ENCODE measurements around the gene DDX42. TPM values are rescaled to one million over a fixed set of nuclear protein-coding genes. Genes with fewer than 3 reads are reported as not detected.

The DDX42 gene
- total RNA-seq, 2 donors from 2014 or later = 154 to 171 TPM

DNA sequence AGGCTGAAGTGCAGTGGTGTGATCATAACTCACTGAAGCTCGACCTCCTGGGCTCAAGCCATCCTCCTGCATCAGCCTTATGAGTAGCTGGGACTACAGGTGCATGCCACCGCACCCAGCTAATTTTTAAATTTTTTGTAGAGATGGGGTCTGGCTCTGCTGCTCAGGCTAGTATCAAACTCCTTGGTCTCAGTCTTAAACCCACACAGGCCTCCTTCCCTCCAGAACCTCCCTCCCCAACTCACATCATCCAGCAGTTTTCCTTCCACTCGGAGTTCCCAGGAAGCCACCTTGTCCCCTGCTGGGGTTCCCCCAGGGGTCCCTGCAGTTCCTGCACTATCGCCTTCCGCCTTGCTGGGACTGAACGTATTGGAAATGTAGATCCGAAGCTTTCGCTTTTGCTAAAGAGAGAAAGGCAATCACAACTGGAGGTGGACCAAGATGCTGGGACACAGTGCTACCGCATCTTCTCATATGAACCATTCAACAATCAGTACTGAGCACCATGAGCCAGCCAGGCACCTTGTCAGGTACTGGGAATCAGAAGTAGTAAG, 61.3 kb downstream of the DDX42 start:
- TF ChIP-seq, protein P1, sequence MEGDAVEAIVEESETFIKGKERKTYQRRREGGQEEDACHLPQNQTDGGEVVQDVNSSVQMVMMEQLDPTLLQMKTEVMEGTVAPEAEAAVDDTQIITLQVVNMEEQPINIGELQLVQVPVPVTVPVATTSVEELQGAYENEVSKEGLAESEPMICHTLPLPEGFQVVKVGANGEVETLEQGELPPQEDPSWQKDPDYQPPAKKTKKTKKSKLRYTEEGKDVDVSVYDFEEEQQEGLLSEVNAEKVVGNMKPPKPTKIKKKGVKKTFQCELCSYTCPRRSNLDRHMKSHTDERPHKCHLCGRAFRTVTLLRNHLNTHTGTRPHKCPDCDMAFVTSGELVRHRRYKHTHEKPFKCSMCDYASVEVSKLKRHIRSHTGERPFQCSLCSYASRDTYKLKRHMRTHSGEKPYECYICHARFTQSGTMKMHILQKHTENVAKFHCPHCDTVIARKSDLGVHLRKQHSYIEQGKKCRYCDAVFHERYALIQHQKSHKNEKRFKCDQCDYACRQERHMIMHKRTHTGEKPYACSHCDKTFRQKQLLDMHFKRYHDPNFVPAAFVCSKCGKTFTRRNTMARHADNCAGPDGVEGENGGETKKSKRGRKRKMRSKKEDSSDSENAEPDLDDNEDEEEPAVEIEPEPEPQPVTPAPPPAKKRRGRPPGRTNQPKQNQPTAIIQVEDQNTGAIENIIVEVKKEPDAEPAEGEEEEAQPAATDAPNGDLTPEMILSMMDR (conservative IDR thresholded peaks at IDR 0.05) = no peak
- Mint-ChIP-seq H3K4me1 (peaks cover 2% of the 10 kb centered on the region), H3K27me3 (ENCODE audit: insufficient read depth) (no peaks in the 10 kb centered on the region), H3K4me3 (no peak overlapping the region), H3K9me3 (no peaks in the 10 kb centered on the region), H3K36me3 (ENCODE audit: low read depth) (peaks cover 60% of the 10 kb centered on the region), H3K27ac (peak overlapping the region; percentile 79)
- Histone ChIP-seq H3K4me1 (ENCODE audit: control insufficient read depth, insufficient read depth, low read length) (no peaks in the 10 kb centered on the region), H3K27me3 (ENCODE audit: control insufficient read depth, insufficient read depth, low read length, poor library complexity, severe bottlenecking) (no peaks in the 10 kb centered on the region), H3K36me3 (ENCODE audit: control insufficient read depth, insufficient read depth, low read length) (peaks cover 50% of the 10 kb centered on the region), H3K9ac (ENCODE audit: extremely low read depth, low read length, poor library complexity, severe bottlenecking) (no peak overlapping the region), H3K27ac (ENCODE audit: low read depth, low read length) (no peak overlapping the region), H3K9me3 (ENCODE audit: control insufficient read depth, low read length) (no peaks in the 10 kb centered on the region), H3K4me3 (ENCODE audit: low read length) (no peak overlapping the region)
- DNase-seq = no peak
- 38 to 85% methylated on average over 1 to 9 of the region's 9 CpGs for WGBS, 2 experiments (ENCODE audit: insufficient coverage in 1 of 2, insufficient read length in 1 of 2)

DNA sequence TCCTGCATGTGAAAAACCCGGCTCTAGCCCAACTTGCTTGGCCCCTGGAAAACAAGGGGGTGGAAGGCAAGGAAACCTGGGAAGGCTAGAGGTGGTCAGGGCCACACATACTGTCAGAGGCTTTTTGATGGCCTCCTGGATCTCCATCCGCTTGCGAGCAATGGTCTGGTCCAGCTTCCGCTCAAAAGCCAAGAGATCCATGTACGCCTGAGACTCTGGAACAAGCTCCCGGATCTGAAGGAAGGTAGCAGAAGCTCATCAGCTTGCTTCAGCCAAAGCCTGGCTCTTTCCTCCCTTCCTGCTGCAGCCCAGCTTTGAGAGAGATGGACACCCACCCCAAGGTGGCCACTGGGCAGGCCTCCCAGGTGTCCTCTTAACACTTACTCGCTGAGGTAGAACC, 62.8 kb downstream of the DDX42 start:
- H3K36me3 Mint-ChIP-seq (ENCODE audit: low read depth) = peaks cover 48% of the 10 kb centered on the region
- Histone ChIP-seq H3K27ac (ENCODE audit: low read depth, low read length) (no peak overlapping the region), H3K9ac (ENCODE audit: extremely low read depth, low read length, poor library complexity, severe bottlenecking) (no peak overlapping the region), H3K27me3 (ENCODE audit: control insufficient read depth, insufficient read depth, low read length, poor library complexity, severe bottlenecking) (no peaks in the 10 kb centered on the region), H3K36me3 (ENCODE audit: control insufficient read depth, insufficient read depth, low read length) (peaks cover 34% of the 10 kb centered on the region), H3K4me1 (ENCODE audit: control insufficient read depth, insufficient read depth, low read length) (peaks cover 10% of the 10 kb centered on the region), H3K4me3 (ENCODE audit: low read length) (no peak overlapping the region), H3K9me3 (ENCODE audit: control insufficient read depth, low read length) (no peaks in the 10 kb centered on the region)
- H3K9me3 Mint-ChIP-seq = no peaks in the 10 kb centered on the region
- no peaks in the 10 kb centered on the region for H3K27me3 Mint-ChIP-seq (ENCODE audit: insufficient read depth)
- no peak overlapping the region for H3K27ac Mint-ChIP-seq
- H3K4me3 Mint-ChIP-seq = no peak overlapping the region
- no peak for DNase-seq
- WGBS, 2 experiments (ENCODE audit: insufficient coverage in 1 of 2, insufficient read length in 1 of 2) = 93 to 94% methylated on average over 7 of the region's 7 CpGs
- H3K4me1 Mint-ChIP-seq = peaks cover 15% of the 10 kb centered on the region
- TF ChIP-seq, protein P1 (conservative IDR thresholded peaks at IDR 0.05) = no peak

DNA sequence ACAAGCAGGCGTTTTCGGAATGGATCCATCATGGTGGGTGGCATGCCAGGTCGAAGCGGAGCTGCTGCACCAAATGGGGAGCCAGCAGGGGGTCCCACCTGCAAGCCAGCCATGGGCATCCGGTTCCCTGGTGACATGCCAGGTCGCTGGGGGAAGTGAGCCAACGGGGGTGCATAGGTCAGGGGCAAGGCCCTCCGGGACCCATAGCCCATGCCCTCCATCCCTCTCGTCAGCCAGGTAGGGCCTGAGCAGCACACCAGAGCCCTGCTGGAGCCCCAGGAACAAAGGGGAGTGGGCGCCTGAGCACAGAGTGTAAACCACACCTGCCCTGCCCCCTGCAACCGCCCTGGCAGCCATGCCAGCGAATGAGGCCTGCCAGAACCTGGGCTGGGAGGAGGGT, 63.5 kb downstream of the DDX42 start:
- H3K36me3 ChIP-seq (ENCODE audit: control insufficient read depth, insufficient read depth, low read length) = peaks cover 28% of the 10 kb centered on the region
- Mint-ChIP-seq H3K36me3 (ENCODE audit: low read depth) (peaks cover 41% of the 10 kb centered on the region), H3K4me3 (no peak overlapping the region), H3K4me1 (peaks cover 15% of the 10 kb centered on the region), H3K9me3 (no peaks in the 10 kb centered on the region), H3K27me3 (ENCODE audit: insufficient read depth) (no peaks in the 10 kb centered on the region), H3K27ac (no peak overlapping the region)
- no peaks in the 10 kb centered on the region for H3K27me3 ChIP-seq (ENCODE audit: control insufficient read depth, insufficient read depth, low read length, poor library complexity, severe bottlenecking)
- TF ChIP-seq, protein P1 (conservative IDR thresholded peaks at IDR 0.05) = no peak
- H3K9me3 ChIP-seq (ENCODE audit: control insufficient read depth, low read length) = no peaks in the 10 kb centered on the region
- H3K27ac ChIP-seq (ENCODE audit: low read depth, low read length) = no peak overlapping the region
- peaks cover 10% of the 10 kb centered on the region for H3K4me1 ChIP-seq (ENCODE audit: control insufficient read depth, insufficient read depth, low read length)
- H3K9ac ChIP-seq (ENCODE audit: extremely low read depth, low read length, poor library complexity, severe bottlenecking) = no peak overlapping the region
- no peak overlapping the region for H3K4me3 ChIP-seq (ENCODE audit: low read length)
- DNase-seq = no peak
- WGBS, 2 experiments (ENCODE audit: insufficient coverage in 1 of 2, insufficient read length in 1 of 2) = 92 to 96% methylated on average over 4 to 12 of the region's 12 CpGs

All from endodermal cell (in vitro differentiated cells).